ENCODE results near the gene ADGRA1. TPM values are rescaled to one million over a fixed set of nuclear protein-coding genes. Genes with fewer than 3 reads are reported as not detected.

The ADGRA1 gene
- total and polyA plus RNA-seq, 2 of the 8 experiments (the other 6 are each of a cell fraction or from before 2014, with no cell fraction given), result 0.17 to 0.21 TPM

DNA sequence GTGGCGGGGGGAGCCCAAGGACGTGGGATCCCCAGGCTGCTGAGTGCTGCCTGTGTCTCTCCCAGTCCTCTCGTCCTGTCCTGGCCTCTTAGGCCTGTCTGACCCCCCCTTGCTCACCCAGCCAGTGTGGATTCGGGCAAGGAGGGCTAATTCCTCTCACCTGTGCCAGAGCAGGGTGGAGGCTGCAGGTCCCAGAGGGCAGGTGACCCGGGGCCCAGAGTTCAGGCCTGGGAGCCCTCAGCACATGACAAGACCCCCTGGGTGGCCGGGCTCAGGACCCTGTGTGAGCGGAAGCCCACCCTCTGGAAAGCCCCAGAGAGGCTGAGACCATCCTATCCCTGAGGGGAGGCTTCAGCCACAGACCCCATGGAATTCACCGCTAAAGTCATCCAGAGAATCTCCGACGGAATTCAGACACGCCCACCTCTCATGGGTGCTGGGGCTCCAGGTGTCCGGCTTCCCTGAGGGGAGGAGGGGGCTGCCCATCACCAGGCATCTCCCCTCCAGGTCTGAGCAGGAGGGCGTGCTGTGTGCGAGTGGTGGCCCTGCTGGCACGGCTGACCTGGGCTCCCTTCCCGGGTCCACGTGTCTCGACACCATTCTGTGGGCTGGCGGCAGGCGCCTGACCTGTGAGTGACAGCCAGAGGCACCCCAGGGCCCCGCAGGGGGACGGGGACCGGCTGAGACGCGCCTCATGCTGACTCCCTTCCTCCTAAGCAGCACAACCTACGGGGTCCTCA is 77.3 kb downstream of the ADGRA1 start:
- Histone ChIP-seq H2AK5ac (ENCODE audit: low read depth, low read length) (no peak overlapping the region), H2BK15ac (ENCODE audit: low read length) (peak overlapping the region; percentile 97; the same call in 1 of the 2 replicates), H3K79me2 (ENCODE audit: control insufficient read depth in 1 of 2, insufficient read depth in 2 of 2, low read length in 2 of 2) (peaks cover 0 to 10% of the 10 kb centered on the region in 2 experiments; a peak in 1 of 4 replicates), H3K4me2 (ENCODE audit: insufficient read depth in 1 of 2, low read depth in 2 of 2, low read length in 2 of 2) (no peak overlapping the region), H2BK5ac (ENCODE audit: low read depth, low read length) (peak overlapping the region; percentile 91; the same call in 1 of the 2 replicates), H3K4ac (replicated peaks; ENCODE audit: insufficient read length, low read depth, low read length) (no peak overlapping the region), H3K18ac (ENCODE audit: extremely low read depth, low read length) (no peak overlapping the region; the same call in 1 of the 2 replicates), H2BK12ac (ENCODE audit: low read depth, low read length) (peak overlapping the region; percentile 93; the same call in 1 of the 2 replicates), H3K4me1 (replicated peaks in 1 of 4; ENCODE audit: control insufficient read depth in 3 of 4, insufficient read depth in 4 of 4, low read length in 3 of 4) (peaks cover 0 to 30% (median 17%) of the 10 kb centered on the region in 4 experiments; a peak in 6 of 7 replicates), H3K9ac (replicated peaks in 1 of 4; ENCODE audit: extremely low read depth in 1 of 4, low read depth in 3 of 4, low read length in 3 of 4) (no peak overlapping the region), H3K9me3 (ENCODE audit: insufficient read depth in 2 of 2, low read depth in 1 of 2, low read length in 1 of 2) (no peaks in the 10 kb centered on the region; a peak in 1 of 4 replicates), H3K79me1 (ENCODE audit: low read depth, low read length) (peaks cover 20% of the 10 kb centered on the region), H3K36me3 (ENCODE audit: control insufficient read depth in 2 of 4, insufficient read depth in 4 of 4, low read length in 3 of 4) (peaks cover 2 to 24% (median 10%) of the 10 kb centered on the region in 4 experiments; a peak in 6 of 8 replicates), H3K27me3 (replicated peaks in 1 of 4; ENCODE audit: control insufficient read depth in 3 of 4, extremely low read depth in 1 of 4, insufficient read depth in 3 of 4, low read length in 3 of 4) (peaks cover 0 to 3% (median 0%) of the 10 kb centered on the region in 4 experiments; a peak in 2 of 7 replicates), H3K4me3 (ENCODE audit: extremely low read depth in 1 of 4, insufficient read depth in 2 of 4, low read depth in 3 of 4, low read length in 4 of 4) (no peak overlapping the region), H3K14ac (ENCODE audit: insufficient read length) (no peak overlapping the region), H3K23ac (ENCODE audit: insufficient read length) (no peak overlapping the region), H3K27ac (ENCODE audit: low read depth, low read length) (no peak overlapping the region), H4K20me1 (replicated peaks in 1 of 2; ENCODE audit: control insufficient read depth in 1 of 2, insufficient read depth in 2 of 2, low read length in 2 of 2) (peaks cover 0 to 18% of the 10 kb centered on the region in 2 experiments), H4K5ac (ENCODE audit: insufficient read length, low read depth, low read length) (no peak overlapping the region), H2BK120ac (replicated peaks; ENCODE audit: low read depth, low read length) (no peak overlapping the region), H4K91ac (replicated peaks; ENCODE audit: insufficient read length, low read length) (no peak overlapping the region), H2AFZ (ENCODE audit: low read length) (no peak overlapping the region), H4K8ac (ENCODE audit: extremely low read depth, insufficient read depth, low read length) (no peak overlapping the region), H2BK20ac (ENCODE audit: low read length) (no peak overlapping the region), H3K56ac (replicated peaks; ENCODE audit: insufficient read length, low read depth, low read length) (no peak overlapping the region), H3K23me2 (ENCODE audit: low read depth, low read length) (peaks cover 9% of the 10 kb centered on the region; the same call in 1 of the 2 replicates)
- FAIRE-seq (no peak), DNase-seq (ENCODE audit: low read depth in 1 of 2, low spot score in 2 of 2) (no peak)
- CTCF ChIA-PET (ENCODE audit: partially characterized antibody), result interaction anchor here (2.3 kb wide), 1 partner anchor 22 kb away, joined by 7 read pairs; no protein-coding TSS in a partner anchor
- 94% methylated on average over 26 of the region's 26 CpGs; no CpG with 5 or more reads in 1 of the 2 experiments for WGBS, 2 experiments (ENCODE audit: extremely low coverage in 1 of 2, insufficient coverage in 1 of 2, insufficient read length in 1 of 2, insufficient replicate concordance in 2 of 2, low coverage in 1 of 2, low lambda C conversion rate in 2 of 2, missing lambda C conversion rate in 1 of 2)
- POLR2A ChIA-PET (ENCODE audit: partially characterized antibody), result interaction anchor here (0.7 to 0.8 kb wide), 2 partner anchors 14 to 16 kb away, joined by 3 read pairs; no protein-coding TSS in a partner anchor
- TF ChIP-seq BCL11A (IDR thresholded peaks at IDR 0.05; ENCODE audit: low read depth in 2 of 2, low read length in 2 of 2), result no peak
- TF ChIP-seq NRF1 (IDR thresholded peaks at IDR 0.05; ENCODE audit: low read depth, low read length), result no peak
- TF ChIP-seq TAF1 (IDR thresholded peaks at IDR 0.05; ENCODE audit: low read depth, low read length), result no peak
- TF ChIP-seq, protein P1, sequence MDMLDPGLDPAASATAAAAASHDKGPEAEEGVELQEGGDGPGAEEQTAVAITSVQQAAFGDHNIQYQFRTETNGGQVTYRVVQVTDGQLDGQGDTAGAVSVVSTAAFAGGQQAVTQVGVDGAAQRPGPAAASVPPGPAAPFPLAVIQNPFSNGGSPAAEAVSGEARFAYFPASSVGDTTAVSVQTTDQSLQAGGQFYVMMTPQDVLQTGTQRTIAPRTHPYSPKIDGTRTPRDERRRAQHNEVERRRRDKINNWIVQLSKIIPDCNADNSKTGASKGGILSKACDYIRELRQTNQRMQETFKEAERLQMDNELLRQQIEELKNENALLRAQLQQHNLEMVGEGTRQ (IDR thresholded peaks at IDR 0.05; ENCODE audit: low read length), result no peak
- TF ChIP-seq, protein P2, sequence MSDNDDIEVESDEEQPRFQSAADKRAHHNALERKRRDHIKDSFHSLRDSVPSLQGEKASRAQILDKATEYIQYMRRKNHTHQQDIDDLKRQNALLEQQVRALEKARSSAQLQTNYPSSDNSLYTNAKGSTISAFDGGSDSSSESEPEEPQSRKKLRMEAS (IDR thresholded peaks at IDR 0.05), result no peak
- TF ChIP-seq SRF (IDR thresholded peaks at IDR 0.05; ENCODE audit: low read depth, low read length), result no peak
- TF ChIP-seq SAP30 (IDR thresholded peaks at IDR 0.05; ENCODE audit: insufficient read depth, insufficient replicate concordance, low read length), result no peak
- TF ChIP-seq RFX5 (IDR thresholded peaks at IDR 0.05; ENCODE audit: borderline replicate concordance, low read depth, low read length), result no peak
- no peak for TF ChIP-seq SUZ12 (IDR thresholded peaks at IDR 0.05; ENCODE audit: low read length)
- TF ChIP-seq TAF7 (optimal IDR thresholded peaks at IDR 0.05; ENCODE audit: borderline replicate concordance, low read depth, low read length), result no peak
